Anterior cingulate cortex (tissue), 58 donors: ENCODE measurements around the gene CHST11.
A peak's percentile ranks its signal among the peaks of the same experiment; 100 is the strongest.

ENCODE experiments used
- DNase-seq, 58 donors: peaks; one replicate each; lab custom pipeline; 2025; lab: John Stamatoyannopoulos, UW

CHST11 gene

DNA sequence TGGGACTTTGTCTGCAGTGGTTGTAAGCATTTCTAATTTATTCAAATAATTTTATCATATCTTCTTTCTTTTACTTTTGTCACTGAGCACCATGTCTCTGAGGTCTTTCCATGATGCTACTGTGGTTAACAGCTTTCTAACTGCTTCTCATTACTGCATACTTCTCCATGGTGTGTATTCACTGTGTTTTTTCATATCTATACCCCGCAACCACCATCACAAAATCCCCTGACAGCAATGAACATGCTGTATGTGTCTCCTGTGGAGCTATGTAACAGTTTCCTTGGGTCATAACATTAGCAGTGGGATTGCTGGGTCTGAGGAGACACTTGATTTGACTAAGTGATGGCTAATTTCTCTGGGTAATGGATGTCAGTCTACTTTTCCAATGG, 29.2 kb upstream of the CHST11 start:
- no peak for DNase-seq

DNA sequence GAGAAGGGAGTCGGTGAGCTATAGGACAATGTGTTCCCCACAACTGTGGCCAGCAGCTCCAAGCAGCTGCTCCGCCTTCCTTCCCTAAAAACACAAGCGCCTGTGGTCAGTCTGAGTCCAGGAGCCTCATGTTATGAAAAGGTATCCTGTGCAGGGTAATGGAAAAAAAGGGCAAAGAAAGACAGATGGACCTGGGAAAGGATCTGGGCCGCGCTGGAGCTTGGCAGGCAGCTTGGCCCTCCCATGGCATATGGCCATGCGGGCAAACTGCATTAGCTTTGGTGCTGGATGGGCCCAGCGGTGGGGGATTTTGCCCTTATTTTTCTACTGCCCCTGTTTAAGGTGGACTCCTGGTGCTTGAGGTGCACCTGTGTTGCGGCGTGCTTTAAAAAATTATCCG, 23.7 kb upstream of the CHST11 start:
- no peak for DNase-seq

DNA sequence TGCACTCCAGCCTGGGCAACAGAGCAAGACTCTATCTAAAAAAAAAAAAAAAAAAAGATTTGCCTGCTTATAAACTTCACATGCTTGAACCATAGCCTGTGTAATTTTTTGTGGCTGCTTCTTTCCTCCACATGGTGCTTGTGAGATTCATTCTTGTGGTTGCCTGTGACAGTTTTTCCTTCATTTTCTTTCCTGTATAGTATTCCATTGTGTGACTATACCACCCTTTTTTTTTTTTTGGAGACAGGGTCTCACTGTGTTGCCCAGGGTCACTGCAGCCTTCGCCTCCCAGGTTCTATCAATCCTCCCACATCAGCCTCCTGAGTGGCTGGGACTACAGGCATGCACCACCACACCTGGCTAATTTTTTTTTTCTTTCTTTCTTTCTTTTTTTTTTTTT, 22.6 kb upstream of the CHST11 start:
- DNase-seq = no peak

DNA sequence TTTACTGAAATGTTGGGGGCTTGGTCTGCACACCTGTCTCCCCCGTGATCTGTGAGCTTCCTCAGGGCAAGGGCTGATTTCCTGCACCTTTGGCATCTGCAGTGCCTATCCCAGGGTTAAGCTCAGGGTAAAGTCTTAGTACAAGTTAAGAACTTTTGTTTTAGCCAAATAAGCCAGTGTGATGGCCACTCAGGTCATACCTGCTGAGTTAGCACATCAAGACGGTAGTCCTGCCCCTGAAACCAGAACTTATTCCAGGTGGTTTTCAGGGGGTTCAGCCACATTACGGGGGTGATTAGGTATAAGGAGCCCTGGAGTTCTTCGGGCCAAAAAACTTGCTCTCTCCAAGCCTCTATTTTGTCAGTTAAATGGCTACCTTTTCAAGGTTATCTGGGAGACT, 21.6 kb upstream of the CHST11 start:
- DNase-seq = no peak

DNA sequence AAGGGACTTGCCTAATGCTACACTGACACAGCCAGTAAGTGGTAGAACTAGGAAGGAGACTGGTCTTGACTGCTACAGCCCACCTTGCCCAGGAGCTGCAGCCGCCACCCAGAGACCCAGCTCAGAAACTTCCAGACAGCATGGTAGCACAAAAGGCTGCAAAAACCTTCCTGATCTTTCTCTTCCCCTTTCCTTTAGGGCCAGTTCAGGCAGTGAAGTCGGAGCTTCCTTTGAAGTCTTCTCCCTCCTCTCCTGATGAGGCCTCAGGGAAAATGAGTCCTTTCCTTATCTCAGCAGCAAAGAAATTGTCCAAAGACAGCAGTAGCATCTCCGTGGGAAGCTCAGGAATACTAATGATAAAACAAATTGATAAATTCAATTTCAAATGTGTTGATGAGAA, 21.0 kb upstream of the CHST11 start:
- DNase-seq = no peak

DNA sequence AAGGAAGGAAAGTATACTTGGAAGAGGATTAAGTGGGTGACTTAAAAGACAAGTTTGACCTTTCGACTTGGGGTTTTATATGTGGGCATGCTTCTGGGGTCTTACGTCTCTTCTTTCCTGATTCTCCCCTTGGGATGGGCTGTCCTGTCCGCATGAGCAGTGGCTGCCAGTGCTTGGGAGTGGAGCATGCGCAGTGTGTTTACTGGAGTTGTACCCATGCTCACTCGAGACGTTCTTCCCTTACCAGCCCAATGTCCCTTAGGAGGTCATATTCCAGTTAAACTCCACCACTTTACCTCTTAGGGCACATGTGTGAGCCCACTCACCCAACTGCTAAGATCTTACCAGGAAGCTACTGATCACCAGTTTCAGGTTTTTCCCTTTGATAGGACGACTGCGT, 20.0 kb upstream of the CHST11 start:
- no peak for DNase-seq

DNA sequence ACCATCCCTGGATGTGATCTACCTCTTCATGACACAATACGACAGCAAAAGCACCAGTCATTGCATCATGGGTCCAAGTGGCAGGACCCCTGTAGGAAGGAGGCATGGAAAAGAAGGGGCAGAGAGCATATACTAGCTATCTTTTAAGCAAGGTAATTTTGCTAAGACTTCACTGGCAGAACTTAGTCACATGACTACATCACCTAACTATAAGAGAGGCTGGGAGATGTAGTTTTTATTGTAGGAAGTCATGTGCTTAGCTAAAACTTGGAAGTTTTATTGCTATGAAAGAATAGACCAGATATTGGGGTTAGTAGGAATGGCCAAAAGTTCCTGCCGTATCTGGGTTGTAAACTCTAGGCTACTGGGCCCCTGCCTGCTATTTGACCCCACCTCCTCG, 18.6 kb upstream of the CHST11 start:
- no peak for DNase-seq

DNA sequence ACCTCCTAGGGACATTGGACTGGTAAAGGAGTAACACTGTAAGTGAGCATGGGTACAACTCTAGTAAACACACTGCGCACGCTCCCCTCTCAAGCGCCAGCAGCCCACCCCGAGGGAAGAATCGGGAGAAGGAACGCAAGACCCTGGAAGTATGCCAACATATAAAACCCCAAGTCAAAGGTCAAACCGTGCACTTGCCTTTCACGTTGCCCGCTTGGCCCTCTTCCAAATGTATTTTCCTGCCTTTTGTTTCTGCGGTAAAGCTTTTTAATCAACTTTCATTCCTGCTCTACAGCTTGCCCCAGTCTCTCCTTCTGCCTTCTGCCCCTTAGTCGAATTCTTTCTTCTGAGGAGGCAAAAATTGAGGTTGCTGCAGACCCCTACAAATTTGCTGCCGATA, 17.6 kb upstream of the CHST11 start:
- DNase-seq = no peak

DNA sequence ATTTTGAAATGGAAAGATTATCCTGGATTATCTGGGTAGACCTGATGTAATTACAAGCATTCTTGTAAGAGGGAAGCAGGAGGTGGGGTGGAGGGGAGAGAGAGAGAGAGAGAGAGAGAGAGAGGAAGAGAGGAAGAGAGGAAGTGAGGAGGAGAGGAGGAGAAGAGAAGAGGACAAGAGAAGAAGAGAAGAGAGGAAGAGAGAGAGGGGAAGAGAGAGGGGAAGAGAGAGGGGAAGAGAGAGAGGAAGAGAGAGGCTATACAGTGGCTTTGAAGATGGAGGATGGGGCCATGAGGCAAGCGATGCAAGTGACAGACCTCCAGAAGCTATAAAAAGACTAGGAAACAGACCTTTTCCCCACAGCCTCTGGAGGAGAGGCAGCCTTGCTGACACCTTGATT, 13.7 kb upstream of the CHST11 start:
- no peak for DNase-seq

DNA sequence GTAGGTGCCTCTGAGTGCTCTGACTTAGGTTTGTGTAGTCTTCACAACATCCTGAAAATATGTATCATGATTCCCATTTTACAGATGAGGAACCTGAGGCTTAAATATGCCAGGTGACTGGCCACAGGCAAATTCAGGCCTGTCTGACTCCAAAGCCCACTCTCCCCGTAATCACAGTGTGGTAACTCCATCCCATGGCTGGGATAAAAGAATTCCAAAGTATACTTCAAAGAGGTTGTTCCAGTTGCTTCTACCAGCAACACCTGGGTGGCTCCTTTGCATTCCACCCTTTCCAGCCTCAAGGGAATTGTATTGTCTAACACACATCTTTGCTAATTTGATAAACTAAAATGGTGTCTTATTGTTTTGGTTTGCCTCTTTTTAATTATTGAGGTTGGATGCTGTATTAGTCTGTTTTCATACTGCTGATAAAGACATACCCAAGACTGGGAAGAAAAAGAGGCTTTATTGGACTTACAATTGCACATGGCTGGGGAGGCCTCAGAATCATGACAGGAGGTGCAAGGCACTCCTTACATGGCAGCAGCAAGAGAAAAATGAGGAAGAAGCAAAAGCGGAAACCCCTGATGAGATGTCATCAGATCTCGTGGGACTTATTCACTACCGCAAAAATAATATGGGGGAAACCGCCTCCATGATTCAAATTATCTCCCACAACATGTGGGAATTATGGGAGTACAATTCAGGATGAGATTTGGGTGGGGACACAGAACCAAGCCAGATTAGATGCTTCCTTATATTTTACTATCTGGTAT, 9.9 kb upstream of the CHST11 start:
- no peak for DNase-seq

DNA sequence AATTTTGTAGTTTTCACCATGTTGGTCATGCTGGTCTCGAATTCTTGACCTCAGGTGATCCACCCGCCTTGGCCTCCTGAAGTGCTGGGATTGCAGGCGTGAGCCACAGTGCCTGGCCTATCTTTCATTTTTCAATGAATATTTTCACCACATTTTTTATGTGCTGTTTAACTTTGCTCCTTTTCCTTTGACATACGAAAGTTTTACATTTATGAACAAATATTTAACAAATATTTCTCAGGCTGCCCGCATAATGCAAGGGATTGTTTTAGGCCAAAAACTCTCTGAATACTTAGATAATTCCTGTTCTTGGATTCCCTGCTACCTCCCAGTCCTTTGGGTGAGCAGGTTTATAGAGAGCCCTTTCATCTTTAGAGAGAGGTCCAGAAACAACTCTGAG, 8.7 kb upstream of the CHST11 start:
- no peak for DNase-seq

DNA sequence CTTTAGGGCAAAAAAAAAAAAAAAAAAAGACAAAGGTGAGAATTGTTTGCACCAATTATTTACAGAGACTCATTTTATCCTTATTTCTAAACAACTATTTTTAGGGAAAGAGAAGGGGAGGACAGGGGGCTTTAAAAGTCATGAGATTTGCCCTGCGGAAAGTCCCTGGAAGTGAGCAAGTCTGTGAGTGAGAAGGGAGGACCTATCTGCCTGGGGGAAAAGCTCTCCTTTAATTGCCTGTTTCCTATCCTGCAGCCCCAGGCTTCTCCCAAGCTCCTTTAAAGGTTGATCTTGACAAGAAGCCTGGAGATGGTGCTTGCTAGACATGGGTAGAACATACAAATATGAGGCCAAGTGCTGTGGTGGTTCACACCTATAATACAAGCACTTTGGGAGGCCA, 8.3 kb upstream of the CHST11 start:
- no peak for DNase-seq

DNA sequence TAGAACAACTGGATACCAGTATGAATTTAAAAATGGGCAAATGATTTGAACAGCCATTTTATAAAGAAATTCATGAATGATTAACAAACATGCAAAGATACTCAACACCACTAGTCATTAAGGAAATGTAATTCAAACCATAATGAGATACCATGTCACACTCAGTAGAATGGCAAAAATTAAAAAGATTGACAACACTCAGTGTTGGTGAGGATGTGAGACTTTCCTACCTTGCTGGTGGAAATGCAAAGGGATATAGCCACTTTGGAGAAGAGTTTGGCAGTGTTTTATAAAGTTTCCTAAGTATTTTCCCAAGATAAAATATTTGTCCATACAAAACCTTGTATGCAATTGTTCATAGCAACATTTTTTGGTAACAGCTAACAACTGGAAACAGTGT, 6.0 kb upstream of the CHST11 start:
- DNase-seq = no peak

DNA sequence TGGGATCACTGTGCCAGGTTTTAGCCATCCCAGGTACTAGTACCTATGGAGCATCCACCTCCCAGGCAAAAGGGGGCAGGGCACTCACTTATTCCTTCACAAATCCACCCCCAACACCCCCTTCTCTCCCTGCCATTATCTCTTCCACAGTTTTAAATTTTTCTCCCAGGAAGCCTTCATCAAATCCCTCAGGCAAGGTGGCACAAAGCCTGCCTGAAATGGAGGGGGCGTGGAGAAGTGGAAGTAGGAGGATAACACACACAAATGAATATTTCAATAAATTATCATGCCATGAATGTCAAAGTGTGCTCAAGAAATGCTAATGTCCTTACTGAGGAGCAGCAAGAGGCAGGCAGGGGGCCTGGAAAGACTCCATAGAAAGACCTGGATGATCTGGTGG, 4.7 kb upstream of the CHST11 start:
- DNase-seq = no peak

DNA sequence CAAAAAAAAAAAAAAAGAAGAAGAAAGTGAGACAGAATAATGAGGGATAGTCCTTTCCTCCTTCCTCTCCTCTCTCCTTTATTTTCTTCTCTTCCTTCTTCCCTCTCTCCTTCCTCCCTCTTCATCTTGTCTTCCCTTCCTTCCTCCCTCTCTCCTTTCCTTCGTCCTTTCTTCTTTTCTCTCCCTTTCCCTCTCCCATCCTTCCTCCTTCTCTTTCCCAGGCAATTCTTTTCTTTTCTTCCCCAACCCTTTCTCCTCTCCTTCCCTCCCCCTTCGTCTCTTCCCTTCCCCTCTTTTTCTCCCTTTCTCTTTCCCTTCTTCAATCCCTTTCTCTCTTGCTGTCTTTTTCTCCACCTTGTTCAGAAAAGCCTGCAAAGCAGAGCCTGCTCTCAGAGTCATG, 3.6 kb upstream of the CHST11 start:
- DNase-seq = no peak

DNA sequence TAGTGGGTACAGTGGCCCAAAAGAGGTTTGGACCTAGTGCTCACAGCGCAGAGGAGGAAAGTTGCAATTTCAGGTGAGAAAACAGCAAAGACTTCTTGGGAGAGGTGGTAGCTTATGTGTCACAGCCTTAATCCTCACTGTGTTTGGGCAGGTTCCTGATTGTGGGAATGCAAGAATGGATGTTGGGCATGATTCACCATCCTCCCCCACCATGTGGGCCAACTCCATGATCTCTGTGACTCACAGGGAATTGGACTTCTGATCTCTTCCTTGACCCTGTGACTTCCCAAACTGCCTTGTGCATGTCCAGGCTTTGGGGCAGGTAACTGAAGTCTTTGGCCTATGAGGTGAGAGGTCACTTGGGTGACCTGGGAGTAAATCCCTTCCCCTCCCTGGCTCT, 1.8 kb upstream of the CHST11 start:
- no peak for DNase-seq

DNA sequence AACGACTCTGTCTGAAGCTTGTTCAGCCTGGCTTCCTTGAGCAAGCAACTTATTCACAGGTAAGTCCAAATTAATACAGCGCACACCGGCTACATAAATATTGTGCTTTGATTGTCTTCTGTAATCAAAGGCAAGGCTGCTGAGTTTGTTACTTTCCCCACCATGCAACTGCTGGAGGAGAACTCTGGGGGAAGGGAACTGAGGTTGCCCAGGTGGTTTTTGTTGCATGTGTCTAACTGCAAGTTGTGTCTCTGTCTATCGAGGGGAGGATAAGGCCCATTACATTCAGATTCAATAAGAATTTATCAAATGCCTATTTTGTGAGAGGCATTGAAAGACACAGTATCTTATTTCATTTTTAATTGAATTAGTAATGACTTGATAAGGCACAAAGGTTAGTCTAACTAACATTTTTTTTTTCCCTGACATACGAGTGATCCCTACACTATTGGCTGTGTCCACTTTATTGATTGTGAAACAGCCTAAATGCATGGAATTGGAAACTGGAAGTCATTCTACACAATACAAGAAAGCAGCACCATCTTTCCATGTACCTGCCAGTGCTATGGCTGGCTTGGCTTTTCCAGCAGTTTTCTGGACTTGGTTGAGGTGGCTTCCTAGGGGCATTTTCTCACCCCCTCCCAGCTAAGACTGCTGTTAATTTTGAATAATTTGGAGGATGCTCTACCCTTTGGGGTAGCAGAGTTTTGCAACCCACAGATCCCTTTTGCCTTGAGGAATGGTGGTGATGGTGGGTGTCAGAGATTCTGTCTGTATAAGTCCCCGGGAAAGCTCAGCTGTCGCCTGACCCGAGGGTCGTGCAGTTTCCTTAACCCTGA, 951 bp upstream of the CHST11 start:
- no peak for DNase-seq

DNA sequence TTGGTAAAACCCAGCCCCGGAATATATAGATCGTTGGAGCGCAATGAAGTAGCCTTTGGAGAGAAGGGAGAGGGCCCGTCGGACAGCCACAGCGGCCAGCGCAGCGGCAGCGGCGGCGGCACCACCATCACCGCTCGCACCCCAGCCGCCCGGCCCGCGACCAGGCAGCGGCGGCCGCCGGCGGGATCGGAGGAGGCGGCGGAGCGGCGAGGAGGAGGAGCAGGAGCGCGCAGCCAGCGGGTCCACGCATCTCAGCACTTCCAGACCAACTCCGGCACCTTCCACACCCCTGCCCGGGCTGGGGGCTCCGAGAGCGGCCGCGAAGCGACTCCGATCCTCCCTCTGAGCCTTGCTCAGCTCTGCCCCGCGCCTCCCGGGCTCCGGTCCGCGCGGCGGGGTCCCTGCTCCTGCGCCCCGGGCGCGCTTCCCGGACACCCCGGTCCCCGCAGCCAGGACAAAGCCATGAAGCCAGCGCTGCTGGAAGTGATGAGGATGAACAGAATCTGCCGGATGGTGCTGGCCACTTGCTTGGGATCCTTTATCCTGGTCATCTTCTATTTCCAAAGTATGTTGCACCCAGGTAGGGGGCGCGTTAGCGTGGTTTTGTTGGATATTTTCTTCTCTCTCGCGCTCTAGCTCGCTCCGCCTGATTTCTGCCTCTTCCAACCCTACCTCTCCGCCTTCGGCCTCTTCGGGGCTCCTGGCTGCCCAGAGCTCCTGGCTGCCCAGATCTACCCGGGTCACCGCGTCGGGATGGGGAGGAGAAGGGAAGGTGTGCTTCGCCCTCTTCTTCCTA, 400 bp downstream of the CHST11 start:
- peak in 52 of 58 donors; percentile 10 to 79 (median 46) for DNase-seq

DNA sequence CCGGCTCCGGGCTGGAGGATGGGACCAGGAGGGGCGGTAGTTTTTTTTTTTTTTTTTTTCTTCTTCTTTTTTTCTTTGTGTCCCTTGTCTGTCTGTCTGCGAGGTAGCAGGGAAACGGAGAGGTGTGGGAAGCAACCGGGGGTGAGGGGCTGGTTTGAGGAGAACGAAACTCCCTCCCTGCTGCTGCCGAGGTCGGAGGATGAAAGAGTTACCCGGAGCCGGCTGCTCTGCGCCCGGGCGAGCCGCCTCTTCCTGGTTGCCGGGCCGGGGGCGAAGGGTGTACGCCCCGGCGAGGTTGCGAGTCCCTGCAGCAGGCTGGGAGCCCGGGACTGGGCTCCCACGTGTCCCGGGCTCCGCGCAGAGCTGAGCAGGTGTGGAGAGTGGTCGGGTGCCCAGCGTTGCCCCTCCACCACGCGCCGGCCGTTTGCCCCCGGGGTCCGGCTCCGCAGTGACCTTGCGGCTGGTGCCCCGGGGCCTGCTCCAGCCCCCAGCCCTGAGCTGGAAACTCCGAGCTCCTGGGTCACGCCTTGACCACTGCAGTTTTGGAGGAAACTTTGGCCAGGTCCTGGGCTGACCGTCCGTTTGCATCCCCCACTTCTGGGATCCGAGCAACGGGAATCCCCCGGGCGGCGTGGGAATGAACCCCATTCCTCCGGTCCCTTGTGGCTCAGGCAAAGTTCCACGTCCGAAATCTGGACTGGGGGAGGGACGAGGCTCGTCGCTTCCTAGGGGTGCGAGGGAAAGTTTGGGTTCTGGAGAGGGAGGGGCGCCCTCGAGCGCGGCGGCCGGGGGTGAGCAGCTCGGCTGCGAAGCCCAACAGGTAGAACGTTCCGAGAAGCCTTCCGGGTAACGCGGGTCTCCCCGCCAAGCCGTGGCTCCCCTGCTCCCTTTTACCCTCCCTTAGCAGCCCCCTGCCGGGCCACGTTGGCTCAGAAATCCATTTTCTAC, 1.3 kb downstream of the CHST11 start:
- peak in 4 of 58 donors; percentile 11 to 40 (median 20) for DNase-seq
